GM19035 (cell line): ENCODE data around the gene CENPP.

ENCODE experiments used
- ATAC-seq: cut with Tn5 transposase; IDR thresholded peaks from one replicate; pipeline ENCODE4 v1.9.1; 2021; ENCODE audit not compliant: unreplicated experiment

The CENPP gene

GRCh38 chr9:92325269-92325990 is at the start of gene CENPP, which contains the start of gene NOL8:
TSS of gene CENPP (plus strand) at chr9:92325953.
TSS of gene NOL8 (minus strand) at chr9:92325350. CDS start at chr9:92324161, 1,189 bp downstream.
- ATAC-seq: peak; percentile 94

GRCh38 chr9:92276331-92277032 is 49.3 kb upstream of the CENPP start:
- ATAC-seq: no peak

- ATAC-seq: no peak
Observed at GRCh38 chr9:92278110-92278509, 47.6 kb upstream of the CENPP start.

- ATAC-seq: no peak
Observed at GRCh38 chr9:92279302-92279701, 46.5 kb upstream of the CENPP start.

GRCh38 chr9:92289708-92290390 is 35.9 kb upstream of the CENPP start:
- ATAC-seq: no peak

- ATAC-seq: no peak
Observed at GRCh38 chr9:92290785-92291429, 34.8 kb upstream of the CENPP start.

GRCh38 chr9:92291577-92291976 is 34.2 kb upstream of the CENPP start:
- no peak for ATAC-seq

GRCh38 chr9:92292338-92293074 is 33.2 kb upstream of the CENPP start:
- ATAC-seq: no peak

GRCh38 chr9:92293075-92293354 is 32.7 kb upstream of the CENPP start:
- no peak for ATAC-seq

- peak; percentile 95 for ATAC-seq
Observed at GRCh38 chr9:92293452-92294296, 32.1 kb upstream of the CENPP start, which contains the start of gene IARS1. TSS of gene IARS1 (minus strand) at chr9:92293697. CDS start at chr9:92289419, 4,278 bp downstream.

GRCh38 chr9:92294297-92294676 is 31.5 kb upstream of the CENPP start:
- ATAC-seq: no peak

- ATAC-seq: no peak
Observed at GRCh38 chr9:92295240-92295790, 30.4 kb upstream of the CENPP start.

GRCh38 chr9:92295827-92296258 is 29.9 kb upstream of the CENPP start:
- ATAC-seq: no peak

GRCh38 chr9:92297611-92298010 is 28.1 kb upstream of the CENPP start:
- no peak for ATAC-seq

GRCh38 chr9:92298036-92298435 is 27.7 kb upstream of the CENPP start:
- no peak for ATAC-seq

GRCh38 chr9:92299116-92299515 is 26.6 kb upstream of the CENPP start:
- ATAC-seq: no peak

- ATAC-seq: no peak
Observed at GRCh38 chr9:92300936-92301335, 24.8 kb upstream of the CENPP start.

GRCh38 chr9:92308893-92309292 is 16.9 kb upstream of the CENPP start:
- no peak for ATAC-seq

- ATAC-seq: no peak
Observed at GRCh38 chr9:92310562-92310961, 15.2 kb upstream of the CENPP start.
